Measurements from ENCODE around the gene SSTR3.
A peak's percentile ranks its signal among the peaks of the same experiment; 100 is the strongest.
"Not testable (repeated sequence)": the region's sequence is repeated elsewhere in the genome, so short reads cannot be mapped to it uniquely, and the experiment has no call there.

Gene SSTR3

DNA sequence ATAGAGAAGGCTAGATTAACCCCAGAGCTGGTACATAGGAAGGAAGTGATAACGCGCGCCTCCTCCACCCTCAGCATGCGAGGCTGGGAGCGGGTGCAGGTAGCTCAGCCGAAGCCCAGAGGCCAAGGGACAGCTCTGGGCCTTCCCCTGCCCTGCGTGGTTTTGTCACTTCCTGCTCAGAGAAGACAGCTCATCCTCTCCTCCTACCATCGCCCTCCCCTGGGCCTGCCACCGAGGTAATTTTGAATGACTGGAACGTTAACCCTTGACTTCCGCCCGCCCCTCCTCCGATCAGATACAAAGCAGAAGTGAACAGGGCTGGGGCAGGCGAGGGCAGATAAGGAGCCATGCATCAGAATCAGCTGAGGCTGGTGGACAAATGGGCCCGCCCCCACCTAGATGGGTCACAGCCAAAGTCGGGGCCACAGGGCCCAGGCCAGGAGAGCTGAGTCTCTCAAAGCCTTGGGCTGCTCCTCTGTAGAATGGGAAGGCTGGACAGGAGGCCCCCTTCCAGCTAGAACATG, 30.2 kb upstream of the SSTR3 start:
- DNase-seq (ENCODE audit: low read depth in 1 of 2, low spot score in 1 of 2) = peak; percentile 77 to 82

- DNase-seq (ENCODE audit: low read depth in 1 of 2, low spot score in 1 of 2) = no peak
These were observed 29.3 kb upstream of the SSTR3 start for GRCh38 chr22:37241351-37242142.

DNA sequence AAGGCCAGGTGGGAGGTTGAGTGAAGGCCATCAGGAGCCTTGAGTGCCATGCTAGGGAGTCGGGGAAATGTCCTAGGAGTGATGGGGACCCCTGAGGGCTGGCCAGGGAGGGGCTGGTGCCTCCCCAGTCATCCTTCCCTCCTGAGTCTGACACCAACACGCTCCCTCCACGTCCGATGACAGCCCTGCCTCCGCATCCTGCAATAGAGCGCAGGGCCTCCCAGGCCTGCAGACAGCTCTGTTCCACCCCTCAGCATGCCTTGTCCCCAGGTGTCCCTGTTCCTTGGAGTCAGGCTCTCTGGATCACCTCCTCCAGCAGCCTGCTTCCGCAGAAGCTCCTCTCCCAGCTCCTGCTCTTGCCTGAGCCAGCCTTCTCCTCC, 28.7 kb upstream of the SSTR3 start:
- no peak for DNase-seq (ENCODE audit: low read depth in 1 of 2, low spot score in 1 of 2)

- no peak for DNase-seq (ENCODE audit: low read depth in 1 of 2, low spot score in 1 of 2)
These were observed 28.1 kb upstream of the SSTR3 start for GRCh38 chr22:37240240-37240940.

GRCh38 chr22:37239336-37240239, 27.3 kb upstream of the SSTR3 start:
- no peak for DNase-seq (ENCODE audit: low read depth in 1 of 2, low spot score in 1 of 2)

DNA sequence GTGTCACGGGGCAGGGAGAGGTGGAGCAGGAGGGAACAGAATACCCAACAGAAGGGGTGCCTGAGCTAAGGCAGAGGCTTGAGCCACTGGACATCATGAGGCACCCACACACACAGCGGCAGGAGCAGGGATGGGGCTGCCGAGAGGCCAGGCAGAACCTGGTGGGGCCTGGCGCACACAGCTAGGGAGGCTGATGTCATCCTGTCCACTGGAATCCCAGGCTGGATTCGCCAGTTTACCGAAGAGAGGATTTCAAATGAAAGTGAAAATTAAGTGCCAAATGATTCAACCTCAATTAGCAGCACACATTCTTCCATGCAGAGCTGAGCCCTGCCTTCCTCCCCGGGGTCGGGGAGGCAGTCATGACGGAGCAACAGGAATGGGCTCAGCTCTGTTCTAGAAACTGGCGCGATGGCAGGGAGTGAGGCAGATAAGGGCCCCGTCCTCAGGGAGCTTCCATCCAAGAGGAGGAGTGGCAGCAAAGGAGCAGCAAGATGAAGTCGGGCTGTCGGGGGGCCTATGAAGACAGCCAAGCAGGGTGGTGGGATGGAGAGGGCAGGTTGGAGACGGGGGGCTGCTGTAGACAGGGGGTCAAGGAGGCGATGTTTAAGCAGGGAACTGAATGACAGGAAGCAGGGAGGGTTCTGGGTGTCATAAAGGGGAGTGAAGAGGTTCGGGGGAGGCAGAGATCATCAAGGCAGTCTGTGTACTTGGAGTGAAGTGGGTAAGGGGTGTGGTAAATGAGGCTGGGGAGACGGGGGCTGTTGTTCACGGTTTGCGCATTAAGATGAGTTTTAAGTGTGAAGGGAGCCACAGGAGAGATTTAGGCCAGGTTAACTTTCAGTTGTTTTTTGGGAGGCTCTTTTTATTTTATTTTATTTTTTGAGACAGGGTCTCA, 25.3 kb upstream of the SSTR3 start:
- DNase-seq (ENCODE audit: low read depth in 1 of 2, low spot score in 1 of 2) = no peak

DNA sequence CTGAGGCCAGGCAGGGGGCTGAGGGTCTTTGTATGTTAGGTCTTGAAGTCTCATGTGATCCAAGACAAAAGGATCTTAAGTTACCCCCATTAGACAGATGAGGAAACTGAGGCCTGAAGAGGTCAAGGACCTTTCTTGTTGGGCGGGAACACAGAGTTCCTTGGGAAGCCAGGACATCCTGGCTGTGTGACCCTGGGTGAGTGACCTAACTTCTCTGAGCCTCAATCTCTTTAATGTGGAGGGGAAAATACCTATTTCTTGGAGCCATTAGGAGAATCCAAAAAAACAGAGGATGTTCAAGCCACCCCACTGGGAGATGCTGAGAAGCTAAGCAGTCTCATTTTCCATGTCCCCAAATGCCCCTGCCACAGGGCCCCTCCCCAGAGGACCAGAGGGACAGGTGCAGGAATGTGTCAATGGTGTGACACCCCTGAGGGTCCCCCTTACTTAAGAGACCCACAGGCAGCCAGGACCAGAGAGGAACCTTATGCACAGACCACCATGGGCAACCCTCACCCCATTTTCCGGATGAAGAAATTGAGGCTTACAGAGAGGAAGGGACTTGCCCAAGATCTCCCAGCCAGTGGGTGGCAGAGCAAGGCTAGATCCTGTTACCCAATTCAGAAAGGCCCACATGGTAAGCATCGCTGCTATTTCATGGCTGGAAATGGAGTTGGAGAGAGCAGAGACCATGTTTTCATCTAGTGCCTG, 23.8 kb upstream of the SSTR3 start:
- DNase-seq (ENCODE audit: low read depth in 1 of 2, low spot score in 1 of 2) = no peak

GRCh38 chr22:37234736-37235711, 22.7 kb upstream of the SSTR3 start:
- DNase-seq (ENCODE audit: low read depth in 1 of 2, low spot score in 1 of 2) = no peak

GRCh38 chr22:37233751-37234631, 21.7 kb upstream of the SSTR3 start:
- DNase-seq (ENCODE audit: low read depth in 1 of 2, low spot score in 1 of 2) = no peak

DNA sequence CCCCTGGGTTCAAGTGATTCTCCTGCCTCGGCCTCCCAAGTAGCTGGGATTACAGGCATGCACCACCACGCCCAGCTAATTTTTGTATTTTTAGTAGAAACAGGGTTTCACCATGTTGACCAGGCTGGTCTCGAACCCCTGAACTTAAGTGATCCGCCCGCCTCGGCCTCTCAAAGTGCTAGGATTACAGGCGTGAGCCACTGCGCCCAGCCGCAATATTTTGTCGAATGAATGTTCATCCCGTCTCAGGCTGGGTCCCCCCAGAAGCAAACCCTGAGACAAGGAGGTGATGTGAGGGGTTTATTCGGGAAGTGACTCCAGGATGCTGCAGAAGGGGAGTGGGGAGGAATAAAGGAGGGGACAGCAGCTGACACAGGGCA, 21.1 kb upstream of the SSTR3 start:
- not testable (repeated sequence) for DNase-seq (ENCODE audit: low read depth in 1 of 2, low spot score in 1 of 2)

- DNase-seq (ENCODE audit: low read depth in 1 of 2, low spot score in 1 of 2) = no peak
These were observed 20.1 kb upstream of the SSTR3 start for GRCh38 chr22:37232140-37232998.

- DNase-seq (ENCODE audit: low read depth in 1 of 2, low spot score in 1 of 2) = no peak
These were observed 19.3 kb upstream of the SSTR3 start for GRCh38 chr22:37231406-37232139.

DNA sequence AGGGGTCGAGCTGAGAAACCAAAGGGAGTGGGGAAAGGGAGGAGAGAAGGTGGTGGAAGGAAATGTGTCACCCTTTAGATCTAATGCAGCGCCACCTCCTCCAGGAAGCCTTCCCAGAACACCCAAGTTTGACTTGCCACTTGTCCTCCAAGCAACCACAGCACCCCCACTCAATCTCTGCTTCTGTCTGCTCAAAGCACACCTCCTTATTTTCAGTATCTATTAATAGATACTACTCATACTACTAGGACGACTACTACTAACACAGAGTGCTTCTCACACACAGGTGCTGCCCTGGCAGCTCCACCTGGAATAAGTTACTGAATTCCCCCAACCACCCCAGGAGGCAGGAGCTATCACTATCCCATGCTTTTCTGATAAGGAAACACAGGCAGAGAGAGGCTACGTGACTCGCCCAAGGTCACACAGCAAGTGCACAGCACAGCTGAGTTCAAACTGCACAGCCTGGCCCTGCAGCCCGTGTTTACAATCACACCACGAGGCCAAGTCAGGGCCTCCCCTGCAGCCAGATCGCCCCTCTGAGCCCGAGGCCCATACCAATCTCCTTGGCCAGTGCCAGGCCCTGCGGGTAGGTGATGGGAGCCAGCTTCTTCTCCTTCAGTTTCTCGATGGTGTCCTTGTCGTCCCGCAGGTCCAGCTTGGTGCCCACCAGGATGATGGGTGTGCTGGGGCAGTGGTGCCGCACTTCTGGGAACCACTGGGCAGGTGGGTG, 18.6 kb upstream of the SSTR3 start:
- no peak for DNase-seq (ENCODE audit: low read depth in 1 of 2, low spot score in 1 of 2)

DNA sequence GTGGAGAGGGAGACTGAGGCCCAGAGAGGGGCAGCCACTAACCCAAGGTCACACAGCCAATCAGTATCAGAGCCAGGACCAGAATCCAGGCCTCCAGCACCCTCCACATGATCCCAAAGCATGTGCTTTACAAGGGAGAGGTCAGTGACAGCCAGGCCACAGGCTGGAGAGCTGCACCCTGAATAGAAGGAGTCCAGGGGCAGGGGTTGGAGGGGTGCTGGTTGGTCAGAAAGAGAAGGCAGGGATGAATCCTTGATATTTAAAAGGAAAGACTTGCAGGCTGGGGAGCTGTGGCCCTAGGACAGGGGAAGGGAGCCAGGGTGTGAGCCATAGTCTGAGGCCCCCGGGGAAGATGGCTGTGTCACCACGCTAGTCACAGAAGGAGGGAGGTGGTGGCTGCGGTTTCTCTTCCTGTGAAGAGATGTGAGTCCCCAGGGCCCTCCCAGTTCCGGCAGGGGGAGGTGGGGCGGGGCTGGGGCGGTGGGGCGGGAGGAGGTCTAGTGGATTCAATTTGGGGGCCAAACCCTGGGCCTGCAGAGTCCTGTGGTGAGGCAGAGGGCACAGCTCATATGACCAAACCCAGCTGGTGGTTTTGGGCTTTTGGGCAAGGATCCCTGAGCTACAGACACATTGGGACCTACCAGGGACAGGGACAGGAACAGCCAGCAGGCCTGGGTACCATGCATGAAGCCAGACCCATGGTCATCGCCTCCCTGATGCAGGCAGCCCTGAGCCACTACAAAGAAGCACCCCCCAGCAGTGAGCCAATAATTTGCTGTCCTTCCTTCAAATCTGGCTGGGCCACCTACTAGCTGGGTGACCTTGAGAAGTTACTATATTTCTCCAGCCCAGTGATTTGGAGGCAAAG, 17.8 kb upstream of the SSTR3 start:
- DNase-seq (ENCODE audit: low read depth in 1 of 2, low spot score in 1 of 2) = peak; percentile 77 to 79
